ENCODE measurements around the gene TGM4.

Gene TGM4

GRCh38 chr3:44958386-44958785 is 84.0 kb downstream of the TGM4 start:
- DNase-seq = no peak

GRCh38 chr3:44960387-44961026 is 86.1 kb downstream of the TGM4 start:
- no peak for DNase-seq

- no peak for DNase-seq
Observed at GRCh38 chr3:44961888-44962287, 87.5 kb downstream of the TGM4 start.

GRCh38 chr3:44962621-44963393 is 88.4 kb downstream of the TGM4 start:
- no peak for DNase-seq

DNA sequence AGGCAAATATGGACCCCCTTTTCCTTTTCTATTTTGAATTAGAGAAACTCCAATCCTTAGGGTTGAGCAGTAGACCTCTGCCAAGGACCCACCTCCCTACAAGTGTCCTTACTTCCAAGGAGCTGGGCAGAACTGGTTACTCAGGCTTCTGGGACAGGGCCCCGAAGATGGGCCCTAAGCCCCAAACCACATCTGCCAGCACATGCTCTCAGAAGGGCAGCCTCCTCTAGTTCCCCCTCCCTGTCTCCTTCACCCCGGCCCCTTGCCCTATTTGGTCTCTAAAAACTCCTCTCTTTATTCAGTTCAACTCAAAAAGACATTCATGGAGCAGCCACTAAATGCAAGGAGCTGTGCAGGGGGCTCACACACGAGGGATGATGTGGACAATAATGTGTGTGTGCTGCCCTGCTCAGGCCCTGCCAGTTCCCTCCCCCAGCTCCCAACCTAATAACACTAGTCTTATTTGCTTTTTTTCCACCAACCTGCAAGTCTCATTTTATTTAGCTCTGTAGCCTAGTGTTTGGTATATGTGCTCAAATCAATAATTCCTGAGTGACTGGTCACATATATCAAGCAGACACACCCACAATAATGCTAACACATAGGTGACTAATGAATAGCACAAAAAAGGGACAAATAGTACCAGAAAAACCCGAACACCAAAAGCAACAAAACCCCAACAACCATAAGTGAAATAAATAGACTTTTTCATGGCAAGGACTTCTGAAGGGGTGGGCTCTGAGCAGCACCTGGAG is 89.3 kb downstream of the TGM4 start:
- DNase-seq = no peak

All from effector CD4-positive, alpha-beta T cell (primary cell).